GM12872 (cell line): ENCODE measurements around the gene TUBA1C.

Source experiments
- CTCF ChIP-seq: IDR thresholded peaks from 3 replicates; pipeline ENCODE4 v1.5.1; 2011; ENCODE audit warnings: low read depth, mild to moderate bottlenecking, low read length, moderate library complexity; ENCODE audit not compliant: insufficient read depth

Gene TUBA1C

GRCh38 chr12:49304161-49304560, 39.3 kb downstream of the TUBA1C start:
- TF ChIP-seq CTCF = no peak

GRCh38 chr12:49305762-49306510, 41.1 kb downstream of the TUBA1C start:
- no peak for TF ChIP-seq CTCF

- TF ChIP-seq CTCF = no peak
Observed at GRCh38 chr12:49309386-49309785, 44.5 kb downstream of the TUBA1C start.

- no peak for TF ChIP-seq CTCF
Observed at GRCh38 chr12:49314811-49315210, 49.9 kb downstream of the TUBA1C start.

- TF ChIP-seq CTCF = no peak
Observed at GRCh38 chr12:49322367-49322707, 57.5 kb downstream of the TUBA1C start.

- TF ChIP-seq CTCF = no peak
Observed at GRCh38 chr12:49322708-49323523, 58.0 kb downstream of the TUBA1C start, which contains the start of gene TROAP. TROAP (plus strand) TSS chr12:49323255; CDS start chr12:49323609, 354 bp downstream.

- no peak for TF ChIP-seq CTCF
Observed at GRCh38 chr12:49323524-49324097, 58.7 kb downstream of the TUBA1C start.
